GM13976 (cell line): ENCODE measurements around the gene TMEM44.

Experiments used
- DNase-seq: peaks from one replicate; pipeline ENCODE4 v3.0.0; 2012; ENCODE audit warnings: low spot score
- in situ Hi-C: fragments of 300-500 bp; cut with MboI; formaldehyde crosslinking; loops from one replicate; pipeline ENCODE4 v1.12.0; 2022; ENCODE audit warnings: low sequenced_read_pairs, mixed read lengths, inconsistent platforms; ENCODE audit not compliant: unreplicated experiment
- TF ChIP-seq, protein P1 (sequence below): IDR thresholded peaks from 2 replicates; pipeline ENCODE4 v1.5.1; 2012; ENCODE audit warnings: borderline replicate concordance, mild to moderate bottlenecking; ENCODE audit not compliant: insufficient read depth; ENCODE audit errors: extremely low read depth, missing control alignments, control extremely low read depth

The TMEM44 gene

DNA sequence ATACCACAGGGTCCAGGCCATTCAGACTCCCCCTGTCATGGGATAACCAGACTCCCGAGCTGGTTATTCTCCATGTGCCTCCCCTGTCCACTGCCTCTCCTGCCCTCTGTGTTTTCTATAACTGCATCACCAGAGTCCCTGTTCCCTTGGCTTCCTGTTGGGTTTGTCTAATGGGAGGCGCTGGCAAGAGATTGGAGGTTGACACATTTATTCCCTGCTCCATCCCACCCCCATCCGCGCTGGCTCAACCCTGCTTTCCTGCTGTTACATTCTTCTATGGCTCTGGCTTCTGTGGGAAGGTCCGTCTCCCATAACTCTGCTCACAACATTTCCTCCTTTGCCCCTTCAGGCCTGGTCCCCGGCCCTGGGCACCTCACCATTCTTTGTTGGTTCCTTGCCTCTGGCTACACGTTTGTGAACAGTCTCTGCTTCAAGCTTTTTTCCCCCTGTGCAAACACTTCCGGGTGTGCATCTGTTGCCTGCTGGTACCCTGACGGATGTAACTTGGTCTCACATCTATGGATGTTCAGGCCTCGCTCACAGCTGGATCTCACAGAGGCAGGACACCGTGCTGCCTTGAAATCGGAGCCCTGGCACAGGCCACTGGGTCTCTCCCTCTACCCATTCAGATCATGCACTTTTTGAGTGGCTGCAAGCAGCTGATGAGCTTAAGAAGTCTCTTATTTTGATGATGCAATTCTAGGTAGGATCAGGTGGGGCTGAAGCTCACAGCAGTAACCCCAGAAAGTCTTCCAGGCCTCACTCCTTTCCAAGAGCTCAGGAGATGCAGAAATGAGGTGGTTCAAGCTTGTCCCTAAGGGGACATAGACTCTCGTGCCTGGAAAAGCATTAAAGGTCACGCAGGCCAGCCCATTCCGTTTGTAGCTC lies 77.8 kb downstream of the TMEM44 start:
- no peak for DNase-seq
- TF ChIP-seq, protein P1, sequence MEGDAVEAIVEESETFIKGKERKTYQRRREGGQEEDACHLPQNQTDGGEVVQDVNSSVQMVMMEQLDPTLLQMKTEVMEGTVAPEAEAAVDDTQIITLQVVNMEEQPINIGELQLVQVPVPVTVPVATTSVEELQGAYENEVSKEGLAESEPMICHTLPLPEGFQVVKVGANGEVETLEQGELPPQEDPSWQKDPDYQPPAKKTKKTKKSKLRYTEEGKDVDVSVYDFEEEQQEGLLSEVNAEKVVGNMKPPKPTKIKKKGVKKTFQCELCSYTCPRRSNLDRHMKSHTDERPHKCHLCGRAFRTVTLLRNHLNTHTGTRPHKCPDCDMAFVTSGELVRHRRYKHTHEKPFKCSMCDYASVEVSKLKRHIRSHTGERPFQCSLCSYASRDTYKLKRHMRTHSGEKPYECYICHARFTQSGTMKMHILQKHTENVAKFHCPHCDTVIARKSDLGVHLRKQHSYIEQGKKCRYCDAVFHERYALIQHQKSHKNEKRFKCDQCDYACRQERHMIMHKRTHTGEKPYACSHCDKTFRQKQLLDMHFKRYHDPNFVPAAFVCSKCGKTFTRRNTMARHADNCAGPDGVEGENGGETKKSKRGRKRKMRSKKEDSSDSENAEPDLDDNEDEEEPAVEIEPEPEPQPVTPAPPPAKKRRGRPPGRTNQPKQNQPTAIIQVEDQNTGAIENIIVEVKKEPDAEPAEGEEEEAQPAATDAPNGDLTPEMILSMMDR: no peak
- in situ Hi-C loops: no loop called here

- DNase-seq: no peak
- in situ Hi-C loops: no loop called here
- TF ChIP-seq, protein P1: no peak
These were observed 78.6 kb downstream of the TMEM44 start for GRCh38 chr3:194554473-194555123.

DNA sequence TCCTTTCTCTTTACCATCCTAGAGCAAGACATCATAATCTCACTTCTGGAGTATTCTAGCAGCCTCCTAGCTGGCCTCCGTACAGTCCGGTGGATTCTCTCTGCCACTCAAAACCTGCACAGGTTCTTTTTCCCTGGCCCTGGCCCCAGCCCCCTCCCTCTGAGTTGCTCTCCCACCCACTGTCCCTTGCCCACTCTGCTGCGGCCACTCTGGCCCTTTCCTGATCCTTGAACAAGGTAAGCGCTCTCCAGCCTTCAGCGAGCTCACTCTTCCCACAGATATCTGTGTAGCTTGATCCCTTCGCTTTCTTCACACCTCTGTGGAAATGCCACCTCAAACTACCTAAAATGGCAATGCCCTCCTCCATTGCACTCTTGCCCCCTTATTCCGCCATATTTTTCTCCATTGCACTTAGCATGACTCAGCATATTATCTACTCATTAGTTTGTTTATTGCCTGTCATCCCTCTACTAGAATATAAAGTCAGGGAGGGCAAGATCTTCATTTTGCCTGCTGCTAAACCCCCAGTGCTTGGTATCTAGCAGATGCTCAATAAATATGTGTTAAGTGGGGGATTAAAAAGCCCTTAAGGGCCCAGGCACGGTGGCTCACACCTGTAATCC lies 80.8 kb downstream of the TMEM44 start:
- DNase-seq: no peak
- TF ChIP-seq, protein P1: no peak
- in situ Hi-C loops: no loop called here

DNA sequence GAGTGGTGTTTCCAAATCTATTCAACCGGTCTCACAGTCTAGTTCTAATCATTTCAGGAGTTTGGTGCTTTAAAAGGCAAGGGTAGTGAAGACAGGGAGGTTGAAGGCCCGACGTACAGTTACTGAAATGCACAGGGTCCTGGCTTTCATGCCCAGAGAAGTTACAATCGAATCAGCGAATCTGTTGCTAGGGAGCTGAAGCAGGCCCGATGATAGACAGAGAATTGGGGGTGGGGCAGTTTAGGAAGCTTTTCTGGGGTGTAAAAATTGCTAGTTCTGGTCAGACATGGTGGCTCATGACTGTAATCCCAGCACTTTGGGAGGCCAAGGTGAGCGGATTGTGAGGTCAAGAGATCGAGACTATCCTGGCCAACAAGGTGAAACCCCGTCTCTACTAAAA lies 83.4 kb downstream of the TMEM44 start:
- no peak for DNase-seq
- in situ Hi-C loops: no loop called here
- TF ChIP-seq, protein P1: no peak

- DNase-seq: no peak
- in situ Hi-C loops: no loop called here
- TF ChIP-seq, protein P1: no peak
These were observed 84.6 kb downstream of the TMEM44 start for GRCh38 chr3:194548346-194549321.
